ENCODE results near the gene PSORS1C2.
"Not testable (repeated sequence)": the region's sequence is repeated elsewhere in the genome, so short reads cannot be mapped to it uniquely, and the experiment has no call there.

DNA sequence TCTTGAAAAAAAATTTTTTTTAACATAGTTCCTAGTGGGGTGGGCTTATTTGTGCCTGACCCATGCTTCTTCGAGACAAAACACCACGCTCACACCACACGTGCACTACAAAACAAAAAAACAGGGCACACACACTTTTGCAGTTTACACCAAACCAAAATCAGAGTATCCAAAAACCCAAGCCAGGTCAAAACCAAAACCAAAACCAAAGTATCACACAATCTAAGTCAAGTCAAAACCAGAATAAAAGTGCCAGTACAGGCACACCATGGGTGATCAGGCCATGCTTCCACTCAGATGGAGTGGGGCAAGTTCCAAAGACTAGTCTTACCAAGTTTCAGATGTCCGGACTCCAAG lies 46.8 kb upstream of the PSORS1C2 start:
- not testable (repeated sequence) for TF ChIP-seq POLR2AphosphoS5, GABPA (IDR thresholded peaks at IDR 0.05; ENCODE audit: low read depth)
- TF ChIP-seq, protein P1, sequence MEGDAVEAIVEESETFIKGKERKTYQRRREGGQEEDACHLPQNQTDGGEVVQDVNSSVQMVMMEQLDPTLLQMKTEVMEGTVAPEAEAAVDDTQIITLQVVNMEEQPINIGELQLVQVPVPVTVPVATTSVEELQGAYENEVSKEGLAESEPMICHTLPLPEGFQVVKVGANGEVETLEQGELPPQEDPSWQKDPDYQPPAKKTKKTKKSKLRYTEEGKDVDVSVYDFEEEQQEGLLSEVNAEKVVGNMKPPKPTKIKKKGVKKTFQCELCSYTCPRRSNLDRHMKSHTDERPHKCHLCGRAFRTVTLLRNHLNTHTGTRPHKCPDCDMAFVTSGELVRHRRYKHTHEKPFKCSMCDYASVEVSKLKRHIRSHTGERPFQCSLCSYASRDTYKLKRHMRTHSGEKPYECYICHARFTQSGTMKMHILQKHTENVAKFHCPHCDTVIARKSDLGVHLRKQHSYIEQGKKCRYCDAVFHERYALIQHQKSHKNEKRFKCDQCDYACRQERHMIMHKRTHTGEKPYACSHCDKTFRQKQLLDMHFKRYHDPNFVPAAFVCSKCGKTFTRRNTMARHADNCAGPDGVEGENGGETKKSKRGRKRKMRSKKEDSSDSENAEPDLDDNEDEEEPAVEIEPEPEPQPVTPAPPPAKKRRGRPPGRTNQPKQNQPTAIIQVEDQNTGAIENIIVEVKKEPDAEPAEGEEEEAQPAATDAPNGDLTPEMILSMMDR (IDR thresholded peaks at IDR 0.05; ENCODE audit: insufficient read depth, low read length), result not testable (repeated sequence)
- TF ChIP-seq, protein P2, sequence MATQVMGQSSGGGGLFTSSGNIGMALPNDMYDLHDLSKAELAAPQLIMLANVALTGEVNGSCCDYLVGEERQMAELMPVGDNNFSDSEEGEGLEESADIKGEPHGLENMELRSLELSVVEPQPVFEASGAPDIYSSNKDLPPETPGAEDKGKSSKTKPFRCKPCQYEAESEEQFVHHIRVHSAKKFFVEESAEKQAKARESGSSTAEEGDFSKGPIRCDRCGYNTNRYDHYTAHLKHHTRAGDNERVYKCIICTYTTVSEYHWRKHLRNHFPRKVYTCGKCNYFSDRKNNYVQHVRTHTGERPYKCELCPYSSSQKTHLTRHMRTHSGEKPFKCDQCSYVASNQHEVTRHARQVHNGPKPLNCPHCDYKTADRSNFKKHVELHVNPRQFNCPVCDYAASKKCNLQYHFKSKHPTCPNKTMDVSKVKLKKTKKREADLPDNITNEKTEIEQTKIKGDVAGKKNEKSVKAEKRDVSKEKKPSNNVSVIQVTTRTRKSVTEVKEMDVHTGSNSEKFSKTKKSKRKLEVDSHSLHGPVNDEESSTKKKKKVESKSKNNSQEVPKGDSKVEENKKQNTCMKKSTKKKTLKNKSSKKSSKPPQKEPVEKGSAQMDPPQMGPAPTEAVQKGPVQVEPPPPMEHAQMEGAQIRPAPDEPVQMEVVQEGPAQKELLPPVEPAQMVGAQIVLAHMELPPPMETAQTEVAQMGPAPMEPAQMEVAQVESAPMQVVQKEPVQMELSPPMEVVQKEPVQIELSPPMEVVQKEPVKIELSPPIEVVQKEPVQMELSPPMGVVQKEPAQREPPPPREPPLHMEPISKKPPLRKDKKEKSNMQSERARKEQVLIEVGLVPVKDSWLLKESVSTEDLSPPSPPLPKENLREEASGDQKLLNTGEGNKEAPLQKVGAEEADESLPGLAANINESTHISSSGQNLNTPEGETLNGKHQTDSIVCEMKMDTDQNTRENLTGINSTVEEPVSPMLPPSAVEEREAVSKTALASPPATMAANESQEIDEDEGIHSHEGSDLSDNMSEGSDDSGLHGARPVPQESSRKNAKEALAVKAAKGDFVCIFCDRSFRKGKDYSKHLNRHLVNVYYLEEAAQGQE (IDR thresholded peaks at IDR 0.05; ENCODE audit: insufficient replicate concordance, low read depth), result not testable (repeated sequence)
